Measurements from ENCODE around the gene RPL10. TPM values are rescaled to one million over a fixed set of nuclear protein-coding genes. Genes with fewer than 3 reads are reported as not detected.

Gene RPL10
- total RNA-seq, 1 donor from 2014 or later = 1,085 TPM

DNA sequence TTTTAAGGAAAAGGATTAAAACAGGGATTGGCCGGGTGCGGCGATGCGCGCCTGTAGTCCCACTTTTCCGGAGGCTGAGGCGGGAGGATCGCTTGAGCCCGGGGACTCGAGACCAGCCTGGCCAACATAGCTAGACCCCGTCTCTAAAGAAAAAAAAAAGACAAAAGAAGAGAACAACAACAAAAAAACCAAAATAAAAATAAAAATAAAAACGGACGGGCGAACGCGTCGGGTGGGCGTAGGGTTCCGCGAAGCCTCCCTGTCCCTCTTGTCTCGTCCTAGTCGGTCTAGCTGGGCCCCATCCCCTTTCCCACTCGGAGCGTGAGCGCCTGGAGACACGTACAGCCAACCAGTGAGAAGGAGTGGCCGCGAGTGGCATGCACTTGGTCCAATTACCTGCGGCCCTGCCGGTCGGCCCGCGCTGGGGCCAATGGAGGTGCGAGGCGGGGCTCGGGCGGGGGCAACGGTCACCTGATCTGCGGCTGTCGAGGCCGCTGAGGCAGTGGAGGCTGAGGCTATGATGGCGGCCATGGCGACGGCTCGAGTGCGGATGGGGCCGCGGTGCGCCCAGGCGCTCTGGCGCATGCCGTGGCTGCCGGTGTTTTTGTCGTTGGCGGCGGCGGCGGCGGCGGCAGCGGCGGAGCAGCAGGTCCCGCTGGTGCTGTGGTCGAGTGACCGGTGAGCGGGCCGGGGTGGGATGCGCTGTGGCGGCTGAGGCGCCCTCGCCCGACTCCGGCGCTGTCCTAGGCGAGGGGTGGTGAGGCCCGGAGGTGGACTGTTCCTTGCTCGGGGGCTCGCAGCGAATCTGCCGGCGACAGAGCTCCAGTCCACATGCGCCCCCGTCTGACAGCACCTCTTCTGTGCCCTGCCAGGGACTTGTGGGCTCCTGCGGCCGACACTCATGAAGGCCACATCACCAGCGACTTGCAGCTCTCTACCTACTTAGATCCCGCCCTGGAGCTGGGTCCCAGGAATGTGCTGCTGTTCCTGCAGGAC lies 30.3 kb downstream of the RPL10 start, which contains the start of gene ATP6AP1:
Gene ATP6AP1, plus strand, starts transcription at position 502 of the 996 bp plus-strand sequence. Its CDS starts 16 bp downstream, at position 518.
- DNase-seq (ENCODE audit: low spot score) = peak; percentile 92

DNA sequence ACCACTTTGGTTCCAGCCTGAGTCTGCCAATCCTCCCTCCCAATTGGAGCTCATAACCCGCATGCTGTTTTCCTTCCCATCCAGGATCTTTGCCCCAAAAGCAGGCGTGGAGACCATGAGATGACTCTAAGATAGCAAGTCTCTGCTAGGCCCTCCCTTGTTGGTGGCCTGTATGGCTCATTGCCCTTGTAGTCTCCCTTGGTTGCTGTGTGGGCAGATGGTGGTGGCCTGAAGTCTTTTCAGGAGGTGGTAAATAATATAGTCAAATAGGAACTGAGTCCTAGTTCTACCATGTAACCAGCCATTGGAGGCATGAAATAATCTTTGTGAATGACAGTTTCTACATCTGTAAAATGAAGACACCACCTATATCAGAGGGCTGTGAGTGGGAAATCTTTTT lies 31.5 kb downstream of the RPL10 start:
- no peak for ATAC-seq

More for the DNA sequence above, 30.3 kb downstream of the RPL10 start, which contains the start of gene ATP6AP1:
- peak; percentile 99 for ATAC-seq

DNA sequence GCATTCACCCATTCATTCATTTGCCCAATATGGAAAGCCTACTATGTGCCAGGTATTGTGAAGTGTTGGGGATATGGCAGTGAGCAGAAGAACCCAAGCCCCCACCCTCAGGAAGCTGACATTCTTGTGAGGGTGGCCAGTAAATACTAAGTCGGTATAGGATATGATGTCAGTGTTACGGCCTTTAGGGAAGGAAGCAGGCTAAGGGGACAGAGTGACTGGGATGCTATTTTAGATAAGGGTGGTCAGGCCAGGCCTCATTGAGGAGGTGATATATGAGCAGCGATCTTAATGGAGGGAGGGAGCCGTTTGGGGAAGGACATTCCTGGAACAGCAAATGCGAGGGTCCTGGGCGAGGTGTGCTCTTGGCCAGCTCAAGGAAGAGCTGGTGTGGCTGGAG lies 32.3 kb downstream of the RPL10 start:
- no peak for ATAC-seq
- DNase-seq (ENCODE audit: low spot score) = no peak

More for the DNA sequence above, 31.5 kb downstream of the RPL10 start:
- DNase-seq (ENCODE audit: low spot score) = no peak

DNA sequence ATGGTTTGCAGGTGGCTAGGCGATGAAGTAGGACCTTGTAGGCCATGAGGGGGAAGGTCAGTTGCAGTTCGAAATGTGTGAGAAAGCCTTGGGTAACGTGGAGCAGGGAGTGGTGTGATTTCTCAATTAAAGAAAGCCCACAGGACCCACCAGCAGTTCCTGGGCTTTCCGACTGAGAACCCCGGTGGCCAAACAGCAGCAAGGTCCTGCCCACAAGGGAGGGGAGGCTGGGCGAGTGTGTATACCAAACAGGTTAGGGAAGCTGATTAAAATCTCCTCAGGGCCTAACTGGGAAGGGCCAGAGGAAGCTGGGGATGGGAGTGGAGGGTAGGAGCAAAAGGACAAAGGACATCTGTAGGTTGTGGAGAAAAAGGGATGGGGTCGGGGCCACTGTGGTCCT lies 32.7 kb downstream of the RPL10 start:
- DNase-seq (ENCODE audit: low spot score) (no peak), ATAC-seq (no peak)

DNA sequence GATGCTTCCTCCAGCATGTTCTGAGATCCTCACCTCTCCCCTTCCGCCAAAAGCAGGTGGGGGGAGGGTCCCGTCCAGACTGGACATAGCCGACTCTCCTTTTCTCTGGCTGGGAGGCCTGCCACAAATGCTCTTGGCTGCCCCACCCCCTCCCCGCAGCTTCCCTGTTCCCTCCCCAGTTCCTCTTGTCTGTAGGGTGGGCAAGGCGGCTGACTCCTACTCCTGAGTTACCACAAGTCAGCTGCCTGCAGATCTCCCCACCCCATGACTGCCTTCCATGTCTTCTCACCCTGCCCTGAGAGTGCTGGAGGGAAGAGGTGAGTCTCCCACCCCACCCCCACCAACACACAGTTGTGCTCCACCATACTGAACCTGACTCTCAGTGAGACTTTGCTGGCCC lies 33.2 kb downstream of the RPL10 start:
- DNase-seq (ENCODE audit: low spot score) = no peak
- ATAC-seq = no peak

DNA sequence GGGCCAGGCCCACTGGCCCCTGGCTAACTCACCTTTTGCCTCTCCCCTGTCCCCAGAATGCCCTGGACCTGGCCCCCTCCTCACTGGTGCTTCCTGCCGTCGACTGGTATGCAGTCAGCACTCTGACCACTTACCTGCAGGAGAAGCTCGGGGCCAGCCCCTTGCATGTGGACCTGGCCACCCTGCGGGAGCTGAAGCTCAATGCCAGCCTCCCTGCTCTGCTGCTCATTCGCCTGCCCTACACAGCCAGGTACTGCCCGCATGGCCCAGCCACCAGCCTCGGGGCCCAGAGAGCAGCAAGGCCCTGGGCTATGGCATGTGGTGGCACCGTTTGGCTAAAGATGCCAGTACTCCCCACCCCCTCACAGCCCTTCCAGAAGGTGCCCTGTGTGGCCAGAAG lies 34.0 kb downstream of the RPL10 start:
- ATAC-seq (no peak), DNase-seq (ENCODE audit: low spot score) (no peak)

DNA sequence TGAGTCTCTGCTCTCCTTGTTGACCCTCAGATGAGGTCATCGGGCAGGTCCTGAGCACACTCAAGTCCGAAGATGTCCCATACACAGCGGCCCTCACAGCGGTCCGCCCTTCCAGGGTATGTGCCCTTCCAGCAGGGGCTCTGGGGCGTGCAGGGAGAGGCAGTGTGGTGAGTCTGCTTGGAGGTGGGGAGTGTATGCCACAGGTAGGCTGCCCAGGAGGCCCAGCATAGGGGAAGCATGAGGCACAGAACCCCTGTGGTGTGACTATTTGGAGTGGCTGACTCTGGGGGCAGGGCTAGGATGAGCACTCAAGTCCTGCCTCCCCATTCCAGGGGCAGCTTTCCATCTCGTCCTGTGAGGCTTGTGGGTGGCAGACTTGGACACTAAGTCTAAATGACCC lies 35.4 kb downstream of the RPL10 start:
- ATAC-seq (no peak), DNase-seq (ENCODE audit: low spot score) (no peak)

DNA sequence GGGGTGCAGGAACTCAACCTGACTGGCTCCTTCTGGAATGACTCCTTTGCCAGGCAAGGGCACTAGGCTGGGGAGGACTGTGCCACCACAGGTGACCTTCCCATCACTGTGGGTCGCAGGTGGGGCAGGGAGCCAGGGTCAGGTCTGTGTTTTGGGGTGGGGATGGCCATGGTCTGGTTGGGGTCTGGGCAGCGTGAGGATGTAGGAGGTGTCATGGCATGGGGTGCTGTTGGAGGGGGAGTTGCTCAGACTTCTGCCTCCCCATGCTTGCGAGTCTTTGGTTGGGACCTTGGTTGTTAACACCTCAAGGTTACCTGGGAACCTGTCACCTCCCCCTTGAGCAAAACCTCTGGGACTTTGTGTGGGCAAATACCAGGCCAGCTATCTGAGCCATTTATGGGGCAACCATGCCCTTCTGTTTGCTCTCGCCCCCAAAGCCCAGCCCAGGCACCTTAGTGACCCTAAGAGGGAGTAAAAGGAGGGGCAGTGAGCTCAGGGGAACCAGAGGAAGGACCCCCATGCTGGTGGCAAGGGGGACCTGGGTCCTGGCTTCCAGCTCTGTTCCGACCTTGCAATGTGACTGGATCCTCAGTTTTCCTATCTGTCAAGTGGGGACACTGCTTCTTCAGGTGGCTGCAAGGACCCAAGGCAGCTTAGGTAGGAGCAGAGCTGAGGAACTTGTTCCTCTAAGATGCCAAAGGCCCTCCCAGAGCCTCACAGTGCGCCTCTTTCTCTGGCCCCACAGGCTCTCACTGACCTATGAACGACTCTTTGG lies 36.4 kb downstream of the RPL10 start:
- ATAC-seq = no peak
- no peak for DNase-seq (ENCODE audit: low spot score)

DNA sequence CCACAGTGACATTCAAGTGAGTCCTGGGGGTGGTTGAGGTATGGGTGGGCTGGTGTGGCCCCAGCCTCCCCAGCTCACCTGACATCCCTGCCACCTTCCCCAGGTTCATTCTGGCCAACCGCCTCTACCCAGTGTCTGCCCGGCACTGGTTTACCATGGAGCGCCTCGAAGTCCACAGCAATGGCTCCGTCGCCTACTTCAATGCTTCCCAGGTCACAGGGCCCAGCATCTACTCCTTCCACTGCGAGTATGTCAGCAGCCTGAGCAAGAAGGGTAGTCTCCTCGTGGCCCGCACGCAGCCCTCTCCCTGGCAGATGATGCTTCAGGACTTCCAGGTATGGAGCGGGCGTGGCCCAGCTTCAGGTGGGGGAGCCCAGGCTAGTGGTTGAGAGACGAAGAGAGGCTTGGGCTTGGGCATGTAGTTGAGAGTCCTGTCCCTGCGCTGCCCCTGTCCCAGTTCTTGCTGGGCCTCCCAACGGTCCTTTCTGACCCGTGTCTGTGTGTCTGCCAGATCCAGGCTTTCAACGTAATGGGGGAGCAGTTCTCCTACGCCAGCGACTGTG lies 37.1 kb downstream of the RPL10 start:
- DNase-seq (ENCODE audit: low spot score) (no peak), ATAC-seq (no peak)

DNA sequence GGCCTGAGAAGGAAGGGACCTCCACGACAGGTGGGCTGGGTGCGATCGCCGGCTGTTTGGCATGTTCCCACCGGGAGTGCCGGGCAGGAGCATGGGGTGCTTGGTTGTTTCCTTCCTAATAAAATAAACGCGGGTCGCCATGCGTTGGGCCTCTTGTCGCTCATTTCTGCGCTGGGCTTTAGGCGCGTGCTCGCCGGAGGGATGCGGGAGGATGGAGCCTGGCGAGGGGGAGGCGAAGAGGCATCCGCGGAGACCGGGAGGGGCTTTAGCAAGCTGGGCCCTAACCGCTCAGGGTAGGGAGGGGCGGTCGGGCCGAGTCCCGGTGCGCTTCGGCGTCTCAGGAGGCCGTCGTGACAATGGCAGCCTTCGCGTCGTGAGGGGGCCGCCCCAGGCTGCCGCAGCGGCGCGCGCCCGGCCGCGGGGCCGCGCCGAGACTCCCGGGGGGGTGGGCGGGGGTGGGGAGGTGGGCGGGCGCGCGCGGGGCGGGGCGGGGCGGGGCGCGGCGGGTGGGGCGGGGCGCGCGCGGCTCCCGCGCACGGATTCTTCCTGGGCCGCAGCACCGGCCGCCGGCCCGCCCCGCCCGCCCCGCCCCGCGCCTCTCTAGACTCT lies 38.3 kb downstream of the RPL10 start:
- no peak for DNase-seq (ENCODE audit: low spot score)
- ATAC-seq = peak; percentile 67

DNA sequence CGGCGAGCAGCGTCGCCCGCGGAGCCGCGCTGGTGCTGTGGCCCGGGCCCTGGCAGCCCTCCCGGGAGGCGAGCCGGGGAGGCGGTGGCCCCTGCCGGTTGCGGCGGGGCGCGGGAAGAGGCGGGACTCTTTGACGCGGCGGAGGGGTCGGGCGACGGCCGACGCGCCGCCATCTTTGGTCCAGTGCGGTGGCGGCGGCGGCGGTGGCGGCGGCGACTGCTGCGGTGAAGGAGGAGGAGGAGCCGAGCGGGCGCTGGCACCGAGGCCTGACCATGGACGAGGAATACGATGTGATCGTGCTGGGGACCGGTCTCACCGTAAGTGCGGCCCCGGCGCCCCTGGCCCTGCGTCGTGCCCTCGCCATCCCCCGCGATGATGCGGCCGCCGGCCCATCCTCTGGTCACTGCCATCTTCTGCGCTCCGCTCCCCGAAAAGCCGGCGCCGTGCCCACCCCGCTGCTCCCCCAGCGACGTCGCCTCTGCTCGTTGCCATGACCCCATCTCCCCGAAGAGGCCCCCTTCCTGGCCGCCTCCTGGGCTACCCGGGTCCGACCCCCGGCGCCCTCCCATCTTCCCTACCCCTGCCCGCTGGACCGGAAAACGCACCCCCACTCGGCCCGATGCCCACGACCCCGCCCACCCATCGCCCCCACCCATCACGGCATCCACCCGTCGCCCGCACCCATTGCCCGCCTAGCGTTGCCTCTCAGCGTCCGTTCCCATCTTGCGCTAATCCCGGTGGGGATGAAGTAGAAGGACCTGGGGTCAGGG lies 39.0 kb downstream of the RPL10 start, which contains the start of gene GDI1:
Gene GDI1, plus strand, starts transcription at position 172 of the 770 bp plus-strand sequence. Its CDS starts 101 bp downstream, at position 273.
- ATAC-seq = peak; percentile 76
- peak; percentile 60 for DNase-seq (ENCODE audit: low spot score)

DNA sequence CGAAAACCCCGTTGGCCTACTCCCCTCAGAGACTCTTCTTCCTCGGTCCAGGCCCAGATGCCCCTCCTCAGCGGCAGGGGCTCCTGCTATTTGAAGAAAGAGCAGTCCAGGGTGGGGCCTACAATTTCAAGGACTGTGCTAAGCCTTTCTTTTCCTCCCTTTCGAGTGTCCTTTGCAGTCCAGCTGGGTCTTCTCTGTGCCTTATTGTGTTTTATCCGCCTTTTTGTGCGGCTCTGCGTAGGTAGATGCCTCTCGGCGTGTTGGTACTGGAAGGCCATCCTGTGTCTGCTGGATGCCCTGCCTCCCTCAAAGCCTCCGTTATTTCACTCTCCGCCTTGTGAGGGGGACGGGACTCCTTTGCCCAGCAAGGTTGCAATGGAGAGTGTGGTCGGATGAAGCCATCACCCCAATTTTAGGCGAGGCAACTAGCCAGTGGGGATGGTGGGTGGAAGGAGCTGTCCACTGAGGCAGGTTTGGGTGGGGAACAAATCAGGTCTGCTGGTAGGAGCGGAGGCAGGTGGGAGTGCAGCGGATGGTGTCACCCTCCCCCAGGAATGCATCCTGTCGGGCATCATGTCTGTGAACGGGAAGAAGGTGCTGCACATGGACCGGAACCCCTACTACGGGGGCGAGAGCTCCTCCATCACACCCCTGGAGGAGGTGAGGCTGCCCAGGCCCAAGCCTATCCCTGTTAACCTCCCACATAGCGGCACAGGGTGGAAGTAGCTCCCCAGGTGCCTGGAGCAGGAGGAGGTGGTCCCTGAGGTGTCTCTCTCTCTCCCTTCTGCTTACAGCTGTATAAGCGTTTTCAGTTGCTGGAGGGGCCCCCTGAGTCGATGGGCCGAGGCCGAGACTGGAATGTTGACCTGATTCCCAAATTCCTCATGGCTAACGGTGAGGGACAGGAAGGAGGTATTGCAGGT lies 40.1 kb downstream of the RPL10 start:
- no peak for ATAC-seq
- DNase-seq (ENCODE audit: low spot score) = no peak

DNA sequence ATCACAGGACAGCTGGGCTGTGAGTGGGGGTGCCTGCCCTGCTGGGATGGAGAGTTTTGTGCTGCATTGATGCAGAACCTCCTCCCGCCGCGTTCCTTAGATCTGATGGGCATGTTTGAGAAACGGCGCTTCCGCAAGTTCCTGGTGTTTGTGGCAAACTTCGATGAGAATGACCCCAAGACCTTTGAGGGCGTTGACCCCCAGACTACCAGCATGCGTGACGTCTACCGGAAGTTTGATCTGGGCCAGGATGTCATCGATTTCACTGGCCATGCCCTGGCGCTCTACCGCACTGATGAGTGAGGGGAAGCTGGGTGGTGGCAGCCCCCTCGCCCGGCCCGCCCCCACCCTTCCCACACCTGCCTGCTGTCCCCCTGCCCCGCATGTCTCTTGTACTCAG lies 41.7 kb downstream of the RPL10 start:
- peak; percentile 61 for DNase-seq (ENCODE audit: low spot score)
- ATAC-seq = peak; percentile 43

DNA sequence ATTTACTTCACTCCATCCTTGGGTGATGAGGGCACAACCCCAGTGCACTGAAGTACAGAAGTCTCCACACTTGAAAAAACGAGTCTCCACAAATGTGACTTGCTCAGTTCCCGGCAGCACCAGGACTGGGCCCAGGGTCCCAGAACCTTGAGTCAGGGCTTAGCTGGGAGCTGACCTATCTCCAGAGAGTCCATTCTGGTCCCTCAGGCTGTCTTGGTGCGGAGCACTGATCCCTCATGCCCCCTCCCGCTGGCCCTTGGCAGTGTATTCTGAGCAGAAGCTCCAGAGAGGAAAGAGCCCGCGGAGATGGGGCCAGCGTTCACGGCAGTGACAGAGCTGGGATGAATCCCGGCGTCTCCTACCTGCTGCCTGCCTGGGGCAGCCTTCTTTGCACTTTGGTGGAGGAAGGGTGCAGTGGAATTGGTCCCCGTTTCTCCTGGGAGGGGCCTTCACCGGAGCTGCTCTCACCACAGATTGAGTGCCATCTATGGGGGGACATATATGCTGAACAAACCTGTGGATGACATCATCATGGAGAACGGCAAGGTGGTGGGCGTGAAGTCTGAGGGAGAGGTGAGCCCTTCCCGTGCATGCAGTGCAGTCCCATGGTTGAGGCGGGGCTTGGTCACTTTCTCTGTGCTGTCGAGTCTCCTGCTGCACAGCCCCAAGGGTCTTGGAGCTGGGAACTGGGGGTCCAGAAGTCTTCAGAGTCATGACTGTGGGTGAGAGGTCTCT lies 42.6 kb downstream of the RPL10 start:
- DNase-seq (ENCODE audit: low spot score) (no peak), ATAC-seq (no peak)

DNA sequence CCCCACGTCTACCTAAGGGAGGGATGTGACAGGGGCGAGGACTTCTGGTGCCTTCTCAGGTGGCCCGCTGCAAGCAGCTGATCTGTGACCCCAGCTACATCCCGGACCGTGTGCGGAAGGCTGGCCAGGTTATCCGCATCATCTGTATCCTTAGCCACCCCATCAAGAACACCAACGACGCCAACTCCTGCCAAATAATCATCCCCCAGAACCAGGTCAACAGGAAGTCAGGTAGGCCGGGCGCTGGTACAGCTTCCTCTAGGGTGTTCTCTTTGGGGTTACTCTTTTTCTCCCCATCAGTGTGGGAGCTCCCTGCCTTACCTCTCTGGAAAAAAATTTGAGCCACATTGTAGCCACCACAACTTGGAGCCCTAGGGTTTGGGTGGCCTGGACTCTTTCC lies 43.4 kb downstream of the RPL10 start:
- no peak for DNase-seq (ENCODE audit: low spot score)
- no peak for ATAC-seq

DNA sequence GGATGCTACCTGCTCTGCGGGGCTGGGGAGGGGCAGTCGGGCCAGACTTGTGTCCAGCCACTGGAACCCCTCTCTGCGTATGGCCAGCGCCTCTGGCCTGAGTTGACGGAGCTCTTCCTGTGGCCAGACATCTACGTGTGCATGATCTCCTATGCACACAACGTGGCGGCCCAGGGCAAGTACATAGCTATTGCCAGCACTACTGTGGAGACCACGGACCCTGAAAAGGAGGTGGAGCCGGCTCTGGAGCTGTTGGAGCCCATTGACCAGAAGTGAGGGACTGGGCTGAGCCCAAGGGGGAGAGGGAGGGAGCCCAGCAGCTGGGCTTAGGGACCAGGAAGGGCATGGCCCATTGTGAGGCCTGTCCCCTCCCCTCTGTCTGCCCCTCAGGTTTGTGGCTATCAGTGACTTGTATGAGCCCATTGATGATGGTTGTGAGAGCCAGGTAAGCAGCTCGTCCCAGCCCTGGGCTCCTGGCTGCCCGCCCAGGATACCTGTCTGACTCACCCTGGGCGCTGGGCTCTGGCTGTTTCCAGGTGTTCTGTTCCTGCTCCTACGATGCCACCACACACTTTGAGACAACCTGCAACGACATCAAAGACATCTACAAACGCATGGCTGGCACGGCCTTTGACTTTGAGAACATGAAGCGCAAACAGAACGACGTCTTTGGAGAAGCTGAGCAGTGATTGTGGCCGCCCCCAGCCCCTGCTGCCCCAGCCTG lies 44.0 kb downstream of the RPL10 start:
- no peak for ATAC-seq
- no peak for DNase-seq (ENCODE audit: low spot score)

DNA sequence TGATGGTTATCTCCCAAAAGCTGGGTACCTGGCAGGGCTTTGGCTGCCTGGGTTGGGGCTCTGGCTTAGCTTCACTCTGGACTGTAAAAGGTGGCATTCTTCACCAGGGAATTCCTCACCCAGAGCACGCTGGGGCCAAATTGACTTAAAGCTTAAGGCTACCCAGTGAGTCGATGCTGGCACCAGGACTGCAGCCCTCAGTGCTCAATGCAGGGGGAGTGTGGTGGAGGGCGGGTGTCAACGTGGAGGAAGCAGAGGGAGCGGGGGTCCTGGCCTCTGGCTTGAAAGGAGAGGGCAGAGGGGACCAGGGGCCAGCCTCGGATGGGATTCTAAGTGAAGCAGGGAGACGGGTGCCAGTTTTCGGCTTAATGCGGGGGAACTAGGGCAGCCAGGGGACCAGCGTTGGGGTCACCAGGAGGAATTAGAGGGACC lies 45.3 kb downstream of the RPL10 start:
- ATAC-seq (peak; percentile 6), DNase-seq (ENCODE audit: low spot score) (no peak)

Measured in left lobe of liver (tissue), 2 donors.